Stimulated activated CD4-positive, alpha-beta T cell treated with anti-CD3 and anti-CD28 coated beads, Interleukin-12 subunit alpha, Interleukin-12 subunit beta, amount 100 ng/mL, for 48 hours (primary cell): ENCODE data around the gene CCDC167.
"Not testable (repeated sequence)": the region's sequence is repeated elsewhere in the genome, so short reads cannot be mapped to it uniquely, and the experiment has no call there.

Experiments
- DNase-seq, 3 donors: peaks; one replicate each; pipeline ENCODE4 v3.0.0-alpha.2; 2020; ENCODE audit warnings: low read depth in 2 of 3, low spot score in 1 of 3

Gene CCDC167

DNA sequence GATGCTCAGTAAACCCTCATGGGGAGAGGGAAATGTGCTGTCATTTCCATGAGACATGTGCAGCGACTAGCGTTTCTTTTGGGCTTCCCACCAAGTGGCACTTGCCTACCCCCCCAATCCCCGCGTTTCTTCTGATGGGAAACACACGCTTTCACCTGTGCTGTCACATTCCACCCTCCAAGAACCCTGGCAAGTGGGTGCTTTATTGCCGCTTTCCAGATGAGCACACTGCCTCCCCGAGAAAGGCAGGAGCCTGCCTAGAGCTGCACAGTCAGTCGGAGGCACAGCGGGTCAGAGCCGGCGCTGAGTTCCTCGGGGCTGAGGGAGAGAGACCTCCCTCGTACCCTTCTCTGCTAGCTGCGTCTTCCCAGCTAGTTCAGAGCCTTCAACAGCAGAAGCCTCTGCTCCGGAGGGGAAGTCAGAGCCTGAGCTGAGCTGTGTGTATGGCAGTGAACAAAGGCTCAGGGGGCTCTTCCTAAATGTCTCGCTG, 12.3 kb upstream of the CCDC167 start:
- no peak for DNase-seq

- DNase-seq: no peak
These were observed 11.5 kb upstream of the CCDC167 start for GRCh38 chr6:37511201-37511600.

GRCh38 chr6:37507690-37508421, 8.2 kb upstream of the CCDC167 start:
- no peak for DNase-seq

DNA sequence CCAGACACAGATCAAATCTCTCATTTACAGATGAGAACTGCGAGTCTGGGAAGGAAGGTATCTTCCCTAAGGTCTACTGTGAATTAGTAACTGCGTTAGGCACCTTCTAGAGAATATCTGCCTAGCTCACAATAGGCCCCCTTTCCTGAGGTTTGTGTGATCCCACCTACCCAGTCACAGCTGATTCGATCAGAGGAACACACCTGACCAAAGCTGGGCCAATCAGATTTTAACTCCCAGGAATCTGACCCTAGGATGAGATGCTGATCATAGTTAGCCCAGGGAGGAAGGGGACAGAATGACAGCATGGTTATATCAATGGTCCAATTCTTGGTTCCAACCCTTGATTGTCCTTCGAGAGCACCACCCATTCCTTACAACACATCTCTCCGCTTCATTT, 7.4 kb upstream of the CCDC167 start:
- DNase-seq: no peak

DNA sequence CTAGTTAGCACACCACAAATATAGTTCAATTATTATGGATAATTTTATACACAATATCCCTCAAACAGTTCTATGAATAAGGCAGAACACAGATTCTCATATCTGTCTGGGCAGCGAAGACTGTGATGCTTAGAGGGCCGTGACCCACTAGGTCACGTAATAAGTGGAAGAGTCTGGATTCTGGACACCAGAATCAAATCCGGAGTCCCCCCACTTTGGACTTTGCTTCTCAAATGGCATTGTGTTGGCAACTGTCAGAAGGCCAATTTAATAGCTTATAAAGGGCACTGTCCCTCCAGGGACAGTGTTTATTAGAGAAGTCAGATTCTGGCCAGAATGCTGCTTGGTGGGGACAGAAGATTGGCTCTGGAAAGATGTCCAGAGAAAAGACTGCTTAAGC, 6.8 kb upstream of the CCDC167 start:
- DNase-seq: no peak

DNA sequence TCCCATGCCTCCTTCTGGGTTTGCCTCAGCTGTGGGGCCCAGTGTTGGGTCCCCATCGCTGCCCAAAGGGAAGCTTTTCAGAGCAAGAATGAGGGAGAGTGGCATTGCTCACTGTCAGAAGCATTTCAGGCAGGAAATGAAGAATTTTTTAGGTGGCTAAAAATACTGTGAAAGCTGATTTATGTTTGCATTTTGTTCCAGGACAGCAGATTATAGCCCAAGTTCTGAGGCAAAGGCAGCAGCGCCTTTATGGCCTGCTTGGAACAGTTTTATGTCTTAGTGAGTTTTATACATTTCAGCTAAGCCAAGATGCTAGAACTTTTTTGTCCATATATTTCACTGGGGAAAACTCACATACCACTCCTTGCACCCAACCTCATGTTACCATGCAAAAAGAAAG, 4.3 kb upstream of the CCDC167 start:
- no peak for DNase-seq

GRCh38 chr6:37503309-37503965, 3.7 kb upstream of the CCDC167 start:
- DNase-seq: no peak

- DNase-seq: no peak
These were observed 3.1 kb upstream of the CCDC167 start for GRCh38 chr6:37502703-37503291.

GRCh38 chr6:37501632-37502491, 2.2 kb upstream of the CCDC167 start:
- no peak for DNase-seq

DNA sequence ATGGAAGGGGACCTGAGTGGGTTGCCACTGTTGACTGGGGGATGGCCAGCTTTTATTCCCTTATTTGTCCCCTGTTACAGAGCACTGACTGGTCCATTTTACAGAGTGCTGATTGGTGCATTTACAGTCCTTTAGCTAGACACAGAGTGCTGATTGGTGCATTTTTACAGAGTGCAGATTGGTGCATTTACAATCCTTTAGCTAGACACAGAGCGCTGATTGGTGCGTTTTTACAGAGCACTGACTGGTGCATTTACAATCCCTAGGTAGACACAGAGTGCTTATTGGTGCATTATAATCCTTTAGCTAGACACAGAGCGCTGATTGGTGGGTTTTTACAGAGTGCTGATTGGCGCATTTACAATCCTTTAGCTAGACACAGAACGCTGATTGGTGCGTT, 1.2 kb upstream of the CCDC167 start:
- not testable (repeated sequence) for DNase-seq

GRCh38 chr6:37500294-37500608, 558 bp upstream of the CCDC167 start:
- no peak for DNase-seq

DNA sequence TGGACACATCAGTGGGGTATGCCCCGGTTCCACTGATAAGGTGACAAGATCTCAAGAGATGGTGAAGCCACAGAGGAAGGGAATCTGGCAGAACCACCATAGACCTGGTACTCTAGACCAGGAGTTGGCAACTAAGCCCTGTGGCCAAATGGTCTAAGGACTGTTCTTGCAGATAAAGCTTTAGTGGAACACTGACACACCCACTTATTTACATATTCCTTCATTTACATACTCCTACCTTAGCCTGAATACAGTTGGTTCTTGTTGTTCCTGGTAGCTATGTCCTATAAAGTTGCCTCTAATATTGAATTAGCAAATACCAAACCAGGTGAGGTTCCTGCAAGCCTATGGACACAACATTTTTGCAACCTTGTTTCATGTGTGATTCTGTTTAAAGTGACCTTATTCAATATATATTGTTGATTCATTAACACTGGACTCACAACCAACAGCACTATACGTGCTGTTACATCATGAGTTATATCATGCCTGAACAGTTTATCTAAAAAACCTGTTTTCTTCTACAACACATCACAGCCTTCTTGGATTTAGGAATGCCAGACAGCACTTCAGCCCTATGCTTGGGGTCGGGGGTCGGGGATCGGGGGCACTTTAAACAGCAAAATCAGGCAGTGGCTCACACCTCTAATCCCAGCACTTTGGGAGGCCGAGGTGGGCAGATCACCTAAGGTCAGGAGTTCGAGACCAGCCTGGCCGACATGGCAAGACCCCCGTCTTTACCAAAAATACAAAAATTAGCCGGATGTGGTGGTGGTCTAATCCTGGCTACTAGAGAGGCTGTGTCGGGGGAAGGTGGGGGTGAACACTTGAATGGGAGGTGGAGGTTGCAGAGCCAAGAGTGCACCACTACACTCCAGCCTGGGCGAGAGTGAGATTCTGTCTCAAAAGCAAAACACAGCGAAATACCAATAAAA, 2.5 kb downstream of the CCDC167 start:
- DNase-seq: no peak

GRCh38 chr6:37495244-37495934, 4.3 kb downstream of the CCDC167 start:
- no peak for DNase-seq

DNA sequence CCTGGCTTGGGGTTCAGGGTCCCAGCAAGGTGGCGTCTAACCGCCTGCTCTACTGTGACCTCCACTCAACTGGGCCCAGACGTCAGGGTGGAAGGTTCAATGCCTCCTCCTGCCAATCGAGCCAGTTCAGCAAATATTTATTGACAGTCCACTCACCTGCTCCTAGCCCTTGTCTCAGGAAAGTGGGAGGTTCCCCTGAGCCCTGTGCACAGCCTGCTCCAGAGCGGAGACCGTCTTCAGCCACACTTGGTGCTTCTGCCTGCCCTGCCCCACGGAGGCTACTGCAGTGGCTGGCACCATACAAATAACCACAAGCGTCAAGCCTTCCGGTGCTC, 6.1 kb downstream of the CCDC167 start:
- DNase-seq: no peak

GRCh38 chr6:37492991-37493660, 6.6 kb downstream of the CCDC167 start:
- no peak for DNase-seq

DNA sequence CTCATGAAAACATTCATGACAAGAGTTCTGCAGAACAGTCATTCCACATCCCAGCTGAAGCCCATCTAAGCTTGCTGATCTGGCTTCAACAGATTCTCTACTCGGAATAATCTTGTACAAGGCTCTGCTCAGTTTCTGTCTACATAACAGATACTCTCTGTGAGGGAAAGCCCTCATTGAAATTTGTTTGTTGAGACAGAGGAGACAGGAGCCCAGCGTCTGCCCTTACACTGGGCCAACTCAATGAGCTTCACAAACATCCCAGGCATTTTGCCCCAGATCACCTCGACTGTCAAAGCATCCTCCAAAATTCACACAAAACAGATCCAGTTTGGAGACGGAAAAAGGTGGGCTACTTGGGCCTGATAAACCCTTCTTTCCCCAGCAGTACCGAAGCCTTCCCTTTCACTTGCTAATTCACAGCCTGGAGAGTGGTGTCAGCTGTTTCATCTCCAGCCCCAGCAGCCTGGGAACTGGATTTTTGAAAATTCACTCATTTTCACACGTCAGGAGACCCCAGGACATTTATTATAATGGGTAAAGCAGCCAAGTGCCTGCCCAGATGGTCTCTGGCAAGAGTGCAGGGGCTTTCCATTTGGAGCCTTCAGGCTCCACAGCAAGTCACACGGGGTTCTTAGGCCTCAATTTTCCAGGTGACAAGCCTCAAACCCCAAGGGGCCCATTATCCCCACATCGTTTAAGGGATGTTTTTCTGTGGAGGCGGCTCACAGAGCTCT, 7.3 kb downstream of the CCDC167 start:
- DNase-seq: no peak

DNA sequence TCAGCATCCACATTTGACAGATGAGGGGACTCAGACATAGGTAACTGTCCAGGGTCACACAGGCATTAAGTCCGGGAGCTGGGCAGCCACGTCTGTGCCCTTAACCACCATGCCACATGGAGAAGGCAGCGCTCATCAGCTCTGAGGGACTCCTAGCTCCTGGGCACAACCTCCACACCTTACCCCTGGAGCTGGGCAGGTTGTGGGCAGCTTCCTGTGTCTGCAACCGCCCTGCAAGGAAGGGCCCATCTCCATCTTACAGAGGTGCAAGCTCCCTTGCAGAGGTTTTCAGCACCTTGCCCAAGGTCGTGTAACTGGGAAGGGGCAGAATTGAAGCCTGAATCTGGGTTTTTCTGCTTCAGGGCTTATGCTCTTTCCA, 7.9 kb downstream of the CCDC167 start:
- DNase-seq: no peak

DNA sequence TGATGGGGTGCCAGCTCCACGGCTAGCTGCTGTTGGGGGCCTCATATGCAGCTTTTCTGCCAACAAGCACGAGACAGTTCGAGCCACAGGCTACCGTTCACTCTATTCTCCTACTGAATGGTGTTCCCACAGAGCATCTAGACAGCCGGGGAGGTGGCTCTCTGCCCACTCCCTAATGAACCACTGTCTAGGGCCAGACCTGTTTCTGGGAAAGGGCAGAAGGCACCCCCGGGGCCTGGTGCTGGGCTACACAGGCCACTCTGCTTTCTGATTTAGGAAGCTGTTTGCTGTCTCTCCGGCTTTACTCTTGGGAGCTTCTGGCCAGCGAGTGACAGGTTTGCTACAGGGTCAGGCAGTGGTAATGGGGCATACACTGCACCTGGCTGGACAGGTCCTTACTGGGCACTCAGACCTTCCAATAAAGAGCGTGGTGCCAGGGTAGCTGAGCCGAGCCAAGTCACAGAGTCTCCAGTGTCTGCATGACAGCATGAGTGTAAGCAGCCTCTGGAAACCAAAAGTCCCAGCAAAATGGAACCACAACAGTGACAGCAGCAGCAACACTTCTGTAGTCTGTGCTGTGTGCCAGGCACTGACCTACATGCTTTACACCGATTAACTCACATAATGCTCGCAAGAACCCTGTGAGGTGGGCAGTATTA, 8.4 kb downstream of the CCDC167 start:
- no peak for DNase-seq
